ENCODE measurements around the gene PCDHGB4.

GRCh38 chr5:141383345-141383744 is 4.2 kb upstream of the PCDHGB4 start:
- TF ChIP-seq CTCF (conservative IDR thresholded peaks at IDR 0.05; ENCODE audit: low read length), result no peak
- no peak for TF ChIP-seq EZH2phosphoT487 (IDR thresholded peaks at IDR 0.05; ENCODE audit: borderline replicate concordance, low read depth, low read length)
